PC-9 (cell line): ENCODE measurements around the gene GPR153. TPM values are rescaled to one million over a fixed set of nuclear protein-coding genes. Genes with fewer than 3 reads are reported as not detected.

ENCODE experiments used
- BruUV-seq: library from RNA; stranded (reverse); fragments of 400-500 nt; replicated peaks from 2 replicates; lab custom pipeline; 2021; lab: Mats Ljungman, UMichigan
- CTCF ChIA-PET: fragments of 300-600 bp; sonication (Branson Sonifier 250); formaldehyde crosslinking; loops from one replicate; lab custom pipeline; 2022; ENCODE audit warnings: antibody characterized with exemption; lab: Charles Lee
- POLR2A ChIA-PET: fragments of 300-600 bp; sonication (Branson Sonifier 250); formaldehyde crosslinking; loops from one replicate; lab custom pipeline; 2022; ENCODE audit warnings: antibody characterized with exemption; ENCODE audit not compliant: unreplicated experiment; lab: Charles Lee
- DNase-seq, 2 experiments: peaks; one replicate each; pipeline versions ENCODE4 v3.0.0 to v3.0.0-alpha.2; 2015 to 2022; ENCODE audit warnings: mixed read lengths in 1 of 2
- H2AFZ ChIP-seq: fragments of 200-600 bp; sonication (generic); 2 replicates; pipeline ENCODE4 v1.8.1; 2017; ENCODE audit warnings: antibody characterized with exemption
- H3F3A ChIP-seq: fragments of 200-600 bp; sonication (generic); 2 replicates; pipeline ENCODE4 v1.8.1; 2017; ENCODE audit warnings: antibody characterized with exemption, mild to moderate bottlenecking, low read depth; ENCODE audit not compliant: insufficient read depth
- H3K27ac ChIP-seq: fragments of 200-600 bp; sonication (generic); 2 replicates; pipeline ENCODE4 v1.6.1; 2016; ENCODE audit warnings: mixed run types
- H3K27me3 ChIP-seq: fragments of 200-600 bp; sonication (generic); 2 replicates; pipeline ENCODE4 v1.6.1; 2016; ENCODE audit warnings: low read depth, mixed run types; ENCODE audit not compliant: insufficient read depth
- H3K36me3 ChIP-seq: fragments of 200-600 bp; sonication (generic); 2 replicates; pipeline ENCODE4 v1.6.1; 2016; ENCODE audit warnings: low read depth, mixed run types
- H3K4me1 ChIP-seq: fragments of 200-600 bp; sonication (generic); replicated peaks from 2 replicates; pipeline ENCODE4 v1.6.1; 2016; ENCODE audit warnings: mixed run types; ENCODE audit not compliant: insufficient read depth
- H3K4me2 ChIP-seq: fragments of 200-600 bp; sonication (generic); 2 replicates; pipeline ENCODE4 v1.6.1; 2017; ENCODE audit warnings: mixed run types
- H3K4me3 ChIP-seq: fragments of 200-600 bp; sonication (generic); 2 replicates; pipeline ENCODE4 v1.6.1; 2016; ENCODE audit warnings: mixed run types
- H3K79me2 ChIP-seq: fragments of 200-600 bp; sonication (generic); 2 replicates; pipeline ENCODE4 v1.6.1; 2017; ENCODE audit warnings: low read depth, mixed run types
- H3K9me2 ChIP-seq: fragments of 200-600 bp; sonication (generic); 2 replicates; pipeline ENCODE4 v1.8.1; 2017; ENCODE audit warnings: mild to moderate bottlenecking; ENCODE audit not compliant: insufficient read depth
- H3K9me3 ChIP-seq: fragments of 200-600 bp; sonication (generic); 2 replicates; pipeline ENCODE4 v1.8.1; 2016; ENCODE audit warnings: low read depth; ENCODE audit not compliant: insufficient read depth
- H4K20me1 ChIP-seq: fragments of 200-600 bp; sonication (generic); 2 replicates; pipeline ENCODE4 v1.8.1; 2017; ENCODE audit not compliant: insufficient read depth
- CTCF ChIP-seq: fragments of 200-600 bp; sonication (generic); conservative IDR thresholded peaks from 2 replicates; pipeline ENCODE4 v1.6.1; 2017; ENCODE audit warnings: mixed run types, antibody characterized with exemption, mild to moderate bottlenecking, moderate library complexity
- EZH2 ChIP-seq: fragments of 200-600 bp; sonication (generic); IDR thresholded peaks from 2 replicates; pipeline ENCODE4 v1.8.0; 2017; ENCODE audit warnings: antibody characterized with exemption, low read depth
- intact Hi-C: fragments of 100-400 bp; cut with micrococcal nuclease; formaldehyde crosslinking; loops from one replicate; pipeline ENCODE4 v1.10.0; 2022; ENCODE audit not compliant: unreplicated experiment
- total RNA-seq: library from RNA; stranded (reverse); gene quantifications from 2 replicates; pipeline ENCODE4 v1.2.3, GENCODE V29; 2021

GPR153 gene
- total RNA-seq, 1 experiment from 2014 or later = 8.0 TPM

- Histone ChIP-seq H3K4me3 (no peak overlapping the region), H3K9me3 (no peaks in the 10 kb centered on the region), H3F3A (no peaks in the 10 kb centered on the region), H3K27me3 (no peaks in the 10 kb centered on the region), H3K9me2 (no peaks in the 10 kb centered on the region), H2AFZ (no peak overlapping the region), H3K79me2 (no peaks in the 10 kb centered on the region), H3K27ac (no peak overlapping the region), H4K20me1 (no peaks in the 10 kb centered on the region), H3K4me2 (no peak overlapping the region), H3K36me3 (no peaks in the 10 kb centered on the region), H3K4me1 (no peaks in the 10 kb centered on the region)
- no peak for DNase-seq
- TF ChIP-seq EZH2 (no peak), CTCF (no peak)
- ChIA-PET POLR2A (no interaction called here), CTCF (no interaction called here)
- intact Hi-C loops = no loop called here
- BruUV-seq = no TSS peak
Measured at GRCh38 chr1:6271006-6271405, 10.1 kb upstream of the GPR153 start.

GRCh38 chr1:6270401-6270800 lies 9.5 kb upstream of the GPR153 start:
- no peaks in the 10 kb centered on the region for H3K36me3 ChIP-seq

GRCh38 chr1:6269720-6270400 lies 9.0 kb upstream of the GPR153 start:
- Histone ChIP-seq H3F3A (no peaks in the 10 kb centered on the region), H3K79me2 (no peaks in the 10 kb centered on the region), H3K9me2 (no peaks in the 10 kb centered on the region), H3K27ac (no peak overlapping the region), H3K4me2 (no peak overlapping the region), H3K27me3 (no peaks in the 10 kb centered on the region), H2AFZ (no peak overlapping the region), H3K36me3 (no peaks in the 10 kb centered on the region), H3K4me3 (no peak overlapping the region), H4K20me1 (no peaks in the 10 kb centered on the region), H3K9me3 (no peaks in the 10 kb centered on the region), H3K4me1 (no peaks in the 10 kb centered on the region)
- intact Hi-C loops = no loop called here
- POLR2A ChIA-PET = no interaction called here
- no TSS peak for BruUV-seq
- TF ChIP-seq CTCF = no peak
- CTCF ChIA-PET = no interaction called here
- no peak for DNase-seq

More at GRCh38 chr1:6270401-6270800, 9.5 kb upstream of the GPR153 start:
- intact Hi-C loops = no loop called here
- POLR2A ChIA-PET = no interaction called here
- no peak overlapping the region for H3K4me3 ChIP-seq
- H3K4me2 ChIP-seq = no peak overlapping the region
- H3K9me2 ChIP-seq = no peaks in the 10 kb centered on the region
- no peaks in the 10 kb centered on the region for H3K79me2 ChIP-seq
- H4K20me1 ChIP-seq = no peaks in the 10 kb centered on the region
- DNase-seq = no peak
- H3F3A ChIP-seq = no peaks in the 10 kb centered on the region
- no peak overlapping the region for H2AFZ ChIP-seq
- H3K27ac ChIP-seq = no peak overlapping the region
- TF ChIP-seq EZH2 = no peak
- TF ChIP-seq CTCF = no peak
- no TSS peak for BruUV-seq
- CTCF ChIA-PET = no interaction called here
- H3K27me3 ChIP-seq = no peaks in the 10 kb centered on the region
- H3K4me1 ChIP-seq = no peaks in the 10 kb centered on the region
- no peaks in the 10 kb centered on the region for H3K9me3 ChIP-seq
